Stimulated activated naive CD4-positive, alpha-beta T cell (primary cell): Measurements from ENCODE around the gene FANCI.

Experiments
- DNase-seq, 6 experiments: peaks; one replicate each; lab custom pipeline; 2025; lab: John Stamatoyannopoulos, UW

The FANCI gene

DNA sequence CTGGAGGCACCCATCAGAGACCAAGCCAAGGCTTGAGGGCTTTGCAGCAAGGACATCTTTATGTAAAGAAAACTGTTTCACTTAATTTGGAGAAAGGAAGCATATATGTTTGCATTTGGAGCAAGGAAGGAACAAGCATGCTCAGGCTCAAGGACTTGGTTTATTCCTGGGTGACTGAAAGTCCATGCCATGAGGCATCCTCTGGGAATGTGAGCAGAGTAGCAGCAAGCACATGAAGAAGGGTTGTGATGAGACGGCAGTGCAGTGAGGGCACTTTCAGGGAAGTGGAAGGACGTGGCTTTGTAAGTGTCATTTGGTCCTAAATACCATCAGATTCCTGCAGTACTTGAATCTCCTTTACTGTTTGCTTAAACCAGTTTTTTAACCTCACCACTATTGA is 64.0 kb downstream of the FANCI start:
- no peak for DNase-seq

DNA sequence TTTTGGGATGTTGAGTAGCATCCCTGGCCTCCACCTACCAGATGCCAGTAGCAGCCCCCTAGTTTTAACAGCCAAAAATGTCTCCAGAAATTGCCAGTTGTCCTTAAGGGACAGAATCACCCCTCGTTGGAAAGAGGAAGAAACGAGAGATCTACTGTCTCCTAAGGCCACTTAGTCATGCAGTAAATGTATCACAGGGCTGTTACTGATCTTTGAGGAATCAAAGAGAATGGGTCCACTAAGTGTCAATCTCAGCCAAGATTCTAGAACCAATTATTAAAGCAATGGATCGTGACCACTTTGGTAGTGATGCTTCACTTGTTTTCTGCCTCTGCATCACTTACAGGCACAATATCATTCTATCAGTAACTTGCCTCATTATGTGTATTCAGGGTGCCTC is 64.5 kb downstream of the FANCI start:
- no peak for DNase-seq

DNA sequence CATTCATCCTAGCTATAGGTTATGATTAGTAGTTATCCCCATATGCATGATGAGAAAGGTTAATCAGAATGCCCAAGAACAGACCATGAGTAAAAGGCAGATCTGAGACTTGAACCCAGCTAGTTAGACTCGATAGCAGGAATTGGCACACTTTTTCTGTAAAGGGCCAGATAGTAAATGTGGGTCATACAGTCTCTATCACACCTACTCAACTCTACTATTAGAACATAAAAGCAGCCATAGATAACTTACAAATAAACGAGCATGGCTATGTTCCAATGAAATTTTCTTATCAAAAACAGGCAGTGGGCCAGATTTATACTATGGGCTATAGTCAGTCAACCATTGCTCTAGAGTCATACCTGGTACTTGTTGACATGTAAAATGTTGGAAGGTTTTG is 66.2 kb downstream of the FANCI start:
- DNase-seq, result no peak

DNA sequence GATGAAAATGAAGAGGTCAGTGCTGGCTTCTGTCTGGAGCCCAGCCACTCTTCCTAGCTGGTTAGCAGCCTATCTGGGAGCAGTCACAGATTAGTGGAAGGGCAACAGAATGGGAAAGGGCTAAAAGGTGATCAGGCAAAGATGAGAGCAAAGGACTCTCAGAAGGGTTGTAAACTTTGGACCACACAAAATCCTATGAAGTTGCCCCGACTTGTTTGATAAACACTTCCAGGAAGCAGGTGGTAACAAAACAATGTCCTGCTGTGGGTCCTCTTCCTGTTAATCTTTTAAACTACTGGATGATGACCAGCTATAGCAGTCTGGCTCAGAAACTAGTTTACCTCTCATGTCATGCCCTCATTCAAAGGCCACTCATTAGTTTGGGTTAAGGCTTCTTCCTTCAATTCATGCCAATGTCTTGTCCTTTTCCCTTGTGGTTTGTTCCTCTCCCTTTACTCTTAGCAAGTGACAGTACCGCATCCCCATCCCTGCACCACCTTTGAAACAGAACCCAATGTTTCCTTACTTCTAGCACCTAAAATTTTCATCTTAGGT is 71.7 kb downstream of the FANCI start:
- DNase-seq, result no peak

DNA sequence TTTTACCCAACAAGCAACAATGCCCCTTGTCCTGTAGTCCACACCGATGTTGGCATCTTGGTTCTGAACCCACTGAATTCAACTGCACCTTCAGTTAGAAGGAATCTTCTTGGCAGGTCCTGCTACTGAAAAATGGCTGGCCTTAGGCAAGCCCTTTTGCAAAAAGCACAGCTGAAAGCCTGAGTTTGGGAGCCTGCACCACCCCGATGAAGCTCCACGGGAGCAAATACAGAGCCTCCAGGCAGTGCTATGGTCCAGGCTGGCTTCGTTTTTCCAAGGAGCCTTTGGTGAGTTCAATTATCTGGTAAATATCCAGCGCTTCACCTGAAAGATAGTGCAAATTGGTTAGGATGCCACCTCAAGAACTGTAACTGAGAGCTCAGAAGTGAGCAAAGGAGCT is 72.7 kb downstream of the FANCI start:
- no peak for DNase-seq

DNA sequence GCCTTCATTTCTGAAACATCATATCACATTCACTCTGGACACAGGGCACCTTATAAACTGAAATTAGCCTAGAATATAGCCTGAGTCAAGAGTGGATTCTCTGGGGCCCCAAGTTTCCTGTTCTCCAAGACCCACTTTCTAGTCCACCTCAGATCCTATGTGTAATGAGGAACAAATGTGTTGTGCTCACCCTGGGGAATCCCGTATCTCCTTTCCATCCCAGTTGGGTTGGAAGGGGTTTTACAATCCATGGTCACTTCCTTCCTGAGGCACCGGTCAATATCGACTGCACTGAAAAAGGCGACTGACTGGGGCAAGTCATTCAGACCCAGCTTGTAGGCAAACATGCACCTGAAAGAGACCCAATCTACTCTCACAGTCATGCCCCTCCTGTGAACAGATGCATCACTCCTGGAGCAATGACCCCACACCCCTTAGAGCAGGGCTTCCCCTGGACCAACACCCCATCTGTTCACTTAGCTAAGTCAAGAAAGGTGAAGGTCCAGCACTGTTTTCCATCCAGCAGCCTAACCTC is 73.5 kb downstream of the FANCI start:
- DNase-seq, result no peak

DNA sequence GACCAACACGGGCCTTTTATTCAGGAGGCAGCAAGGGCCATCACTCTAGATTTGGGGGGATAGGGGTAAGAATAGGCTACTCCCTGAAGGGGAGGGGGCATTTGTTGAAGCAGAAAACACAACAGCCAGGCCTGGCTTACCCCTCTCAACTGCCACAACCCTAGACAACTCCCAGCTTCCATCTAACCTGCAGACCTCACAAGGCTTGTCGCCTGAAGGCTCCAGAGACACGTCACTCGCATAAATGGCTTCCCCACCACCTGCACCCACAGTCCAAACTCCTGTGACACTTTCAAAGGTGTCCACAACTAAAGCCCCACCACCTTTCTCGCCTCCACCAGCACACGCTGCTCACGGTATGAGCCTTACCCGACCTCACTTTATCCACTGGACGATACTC is 75.9 kb downstream of the FANCI start:
- no peak for DNase-seq

DNA sequence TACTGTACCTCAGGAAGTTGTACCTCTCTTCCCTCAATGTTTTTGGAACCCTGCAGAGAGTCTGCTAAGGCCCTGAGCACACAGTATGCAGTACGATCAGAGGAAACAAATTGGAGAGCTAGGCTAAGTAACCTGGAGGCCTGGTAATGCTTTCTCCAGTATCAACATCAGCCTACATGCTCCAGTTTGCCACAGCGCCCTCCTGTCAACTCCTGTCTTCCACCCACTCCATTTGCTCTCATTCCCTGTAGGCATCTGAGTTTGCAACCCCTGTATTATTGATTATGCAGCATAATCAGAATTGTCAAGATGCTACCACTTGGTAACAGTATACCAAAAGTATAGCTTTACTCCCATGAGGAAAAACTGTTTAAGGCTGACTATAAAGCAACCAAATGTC is 76.4 kb downstream of the FANCI start:
- no peak for DNase-seq

DNA sequence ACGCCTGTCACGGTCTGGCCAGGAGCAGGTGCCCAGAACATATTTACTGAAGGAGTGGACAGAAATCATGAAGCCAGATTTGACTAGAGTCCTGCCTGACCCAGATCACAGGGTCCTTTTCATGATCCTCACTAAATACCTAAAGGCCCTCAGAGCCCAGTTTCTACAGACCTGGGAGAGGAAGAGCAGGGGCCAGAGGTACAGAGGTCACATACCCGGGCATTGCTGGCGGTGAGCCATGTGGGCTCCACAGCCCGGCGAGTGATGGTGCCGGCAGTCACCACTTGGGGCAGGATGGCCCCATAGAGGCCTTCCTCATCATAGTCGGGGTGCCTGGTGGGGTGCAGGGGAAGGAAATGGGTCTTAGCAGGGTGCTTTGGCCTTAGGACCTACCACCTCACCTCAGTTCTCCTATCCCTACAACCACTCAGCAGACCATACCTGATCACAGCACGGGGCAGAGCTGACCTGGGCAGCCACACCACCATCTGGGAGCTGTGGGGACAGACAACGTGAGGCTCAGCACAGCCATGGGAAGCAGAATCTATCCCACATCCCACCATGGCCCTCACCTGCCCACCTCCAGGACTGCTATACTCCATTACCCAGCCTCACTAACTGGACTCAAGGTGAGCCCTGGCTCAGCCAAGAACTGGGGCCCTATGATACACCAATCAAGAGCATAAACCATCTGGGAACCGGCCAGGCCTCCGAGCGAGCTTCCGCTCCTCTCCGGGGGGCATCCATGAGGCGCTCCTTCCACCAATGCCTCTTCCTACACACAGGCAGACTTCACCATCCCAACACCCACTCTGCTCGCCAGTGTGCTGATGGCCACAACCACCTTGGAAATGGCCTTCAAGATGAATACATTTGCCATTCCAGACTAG is 78.0 kb downstream of the FANCI start:
- no peak for DNase-seq

DNA sequence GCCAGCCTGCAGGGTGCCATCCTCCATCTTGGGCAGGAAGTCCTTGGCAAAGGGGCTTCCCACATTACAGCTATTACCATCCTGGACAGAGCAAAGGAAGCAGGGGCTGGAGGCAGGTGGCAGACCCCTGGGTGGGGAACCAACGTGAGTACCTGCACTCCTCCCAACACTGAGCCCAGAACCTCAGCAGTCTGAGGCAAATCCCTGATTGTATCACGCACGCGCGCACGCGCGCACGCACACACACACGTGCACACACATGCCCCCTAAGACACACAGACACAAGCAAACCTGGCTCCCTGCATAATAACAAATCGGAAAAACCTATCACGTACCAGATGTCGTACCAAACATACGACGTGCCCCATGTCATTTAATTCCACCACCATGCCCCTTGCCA is 79.0 kb downstream of the FANCI start:
- DNase-seq, result no peak

DNA sequence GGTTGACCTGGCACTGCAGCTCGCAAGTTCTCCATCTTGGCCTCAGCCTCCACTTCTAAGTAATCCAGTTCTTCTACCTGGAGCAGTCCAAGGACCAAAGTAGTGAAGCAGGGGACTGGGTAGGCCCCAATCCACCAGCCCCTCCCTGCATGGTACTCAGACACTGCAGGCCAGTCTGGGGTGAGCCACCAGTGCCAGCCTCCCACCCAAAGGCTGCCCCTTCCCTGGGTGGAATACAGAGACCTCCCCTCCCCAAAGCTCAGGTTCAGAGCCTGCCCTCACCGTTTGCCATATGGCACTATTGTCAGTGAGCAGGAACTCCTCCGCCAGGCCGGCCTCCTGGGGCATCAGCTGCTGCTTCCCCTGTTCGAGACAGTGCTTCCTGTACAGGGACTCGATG is 80.0 kb downstream of the FANCI start:
- no peak for DNase-seq

DNA sequence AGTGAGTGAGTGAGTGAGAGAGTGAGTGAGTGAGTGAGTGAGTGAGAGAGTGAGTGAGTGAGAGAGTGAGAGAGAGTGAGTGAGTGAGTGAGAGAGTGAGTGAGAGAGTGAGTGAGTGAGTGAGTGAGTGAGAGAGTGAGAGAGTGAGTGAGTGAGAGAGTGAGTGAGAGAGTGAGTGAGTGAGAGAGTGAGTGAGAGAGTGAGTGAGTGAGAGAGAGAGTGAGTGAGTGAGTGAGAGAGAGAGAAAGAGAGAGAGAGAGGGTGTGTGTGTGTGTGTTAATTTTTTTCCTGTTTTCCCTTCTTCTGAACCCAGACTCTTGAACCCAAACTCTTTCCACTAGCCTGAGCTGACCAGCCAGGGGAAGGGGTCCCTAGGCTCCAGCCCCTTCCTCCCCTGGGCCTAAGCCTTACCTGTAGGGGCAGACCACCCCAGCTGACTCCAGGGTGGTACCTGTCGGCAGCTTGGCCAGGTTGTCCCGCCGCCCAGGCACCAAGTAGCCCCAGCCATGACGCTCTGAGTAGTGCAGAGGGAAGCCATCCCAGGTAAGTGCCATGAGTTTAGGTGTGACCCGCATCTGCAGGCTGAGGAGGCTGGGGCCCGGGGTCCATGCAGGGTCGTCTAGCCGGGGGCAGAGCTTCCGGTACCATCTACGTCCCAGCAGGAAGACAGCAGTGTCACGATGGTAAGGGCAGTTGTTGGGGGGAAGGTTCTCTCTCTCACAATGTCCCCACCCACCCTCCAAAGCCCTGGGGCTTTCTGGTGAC is 81.4 kb downstream of the FANCI start:
- no peak for DNase-seq

DNA sequence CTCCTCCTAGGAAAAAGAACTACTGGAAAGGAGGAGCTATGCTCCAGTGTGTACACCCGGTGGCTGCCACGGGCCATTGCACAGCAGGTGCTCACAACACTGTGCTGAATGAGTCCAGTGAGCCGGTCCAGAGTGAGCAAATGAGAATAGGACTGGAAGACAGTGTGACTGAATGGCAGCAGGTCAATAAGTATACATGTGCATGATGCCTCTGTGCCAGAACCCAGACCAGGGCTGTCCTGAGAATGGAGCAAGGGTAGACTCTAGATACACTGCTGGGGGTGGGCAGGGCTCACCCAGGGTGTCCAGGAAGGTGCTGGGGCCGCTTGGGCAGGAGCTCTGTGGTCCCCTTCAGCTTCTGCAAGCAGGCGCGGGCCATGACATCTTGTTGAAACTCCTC is 82.5 kb downstream of the FANCI start:
- DNase-seq, result no peak

DNA sequence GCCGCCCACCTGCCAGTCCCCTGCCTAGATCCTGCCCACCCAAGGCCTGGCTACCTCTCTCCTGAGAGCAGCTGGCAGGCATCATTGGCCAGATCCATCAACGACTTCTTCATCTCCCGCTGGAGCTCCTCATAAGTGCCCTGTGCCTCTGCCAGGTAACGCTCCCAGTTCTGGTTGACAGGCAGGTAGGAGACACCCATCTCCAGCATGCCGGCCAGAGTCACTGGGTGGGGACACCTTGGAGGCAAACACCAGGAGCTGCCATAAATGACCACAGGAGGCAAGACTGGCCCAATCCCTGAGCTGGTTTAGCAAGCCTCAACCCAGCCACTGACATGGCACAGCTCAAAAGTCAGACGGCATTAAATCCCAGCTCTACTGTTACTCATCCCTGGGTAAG is 83.3 kb downstream of the FANCI start:
- no peak for DNase-seq

DNA sequence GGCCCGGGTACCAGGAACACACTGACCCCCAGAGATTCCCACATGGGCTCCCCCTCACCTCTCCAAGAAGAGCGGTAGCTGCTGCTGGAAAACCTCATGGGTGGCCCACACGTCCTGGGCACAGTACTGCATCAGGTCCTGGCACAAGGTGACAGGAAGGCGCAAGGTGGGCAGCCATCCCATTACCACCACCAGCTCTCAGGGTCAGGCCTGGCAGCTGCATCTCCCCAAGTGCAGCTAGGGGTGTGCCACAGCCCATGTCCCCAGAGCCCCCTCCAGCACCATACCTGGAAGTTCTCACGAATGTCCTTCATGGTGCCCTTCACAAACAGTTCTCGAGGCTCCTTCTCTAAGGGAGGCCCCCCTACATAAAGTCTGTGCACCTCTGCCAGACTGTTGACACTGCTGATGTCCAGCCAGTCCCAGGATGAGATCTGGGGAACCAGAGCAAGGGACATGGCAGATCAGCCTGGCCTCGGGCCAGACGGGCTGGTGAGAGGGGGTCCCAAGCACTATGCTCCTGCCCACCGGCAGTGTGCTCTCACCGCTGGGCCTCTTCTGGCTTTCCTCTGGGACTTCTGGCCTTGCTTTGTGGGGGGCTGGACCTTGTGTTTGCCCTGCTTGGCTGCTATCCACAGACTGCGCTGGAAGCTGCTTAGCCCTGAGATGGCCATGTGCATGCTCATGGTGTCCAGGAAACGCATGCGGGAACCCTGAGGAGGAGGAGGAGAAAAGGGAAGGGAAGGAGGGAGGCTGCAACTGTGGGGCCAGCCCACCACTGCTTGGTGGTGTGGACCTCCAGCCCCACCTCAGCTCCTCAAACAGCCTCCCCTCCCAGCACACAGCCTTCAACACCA is 84.8 kb downstream of the FANCI start:
- no peak for DNase-seq

DNA sequence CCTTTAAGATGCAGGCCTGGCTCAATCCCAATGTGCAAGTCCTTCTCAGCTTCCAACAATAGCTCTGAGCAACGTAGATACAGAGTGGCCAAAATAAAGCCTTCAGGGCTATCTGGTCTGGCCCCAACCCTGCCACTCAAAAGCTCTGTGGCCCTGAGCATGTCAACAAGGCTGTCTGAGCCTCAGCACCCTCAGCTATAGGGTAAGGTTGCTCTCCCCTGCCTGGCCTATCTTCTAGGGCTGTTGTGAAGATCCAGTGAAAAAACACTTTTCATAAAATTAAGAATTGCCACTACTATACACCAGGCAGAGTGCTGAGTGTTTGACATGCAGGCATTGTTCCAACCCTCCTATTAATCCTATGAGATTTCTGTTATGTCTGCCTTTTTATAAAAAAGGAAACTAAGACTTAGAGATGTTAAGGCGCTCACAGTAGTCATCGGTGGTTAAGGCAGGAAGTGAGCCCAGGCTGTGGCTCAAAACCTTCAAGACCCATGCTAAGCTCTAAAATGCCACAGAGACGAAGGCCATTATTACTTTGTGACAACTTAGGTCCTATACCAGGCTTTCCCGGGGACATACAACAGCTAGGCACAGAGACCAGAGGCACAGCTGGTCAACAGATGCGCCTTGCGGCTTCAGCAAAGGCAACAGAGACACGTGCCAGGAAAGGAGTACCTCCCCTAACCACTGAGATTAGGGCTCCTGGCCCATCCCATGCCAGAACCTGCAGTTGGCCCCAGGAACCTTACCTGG is 85.7 kb downstream of the FANCI start:
- DNase-seq, result peak in 2 of 6 experiments; percentile 13 to 16

DNA sequence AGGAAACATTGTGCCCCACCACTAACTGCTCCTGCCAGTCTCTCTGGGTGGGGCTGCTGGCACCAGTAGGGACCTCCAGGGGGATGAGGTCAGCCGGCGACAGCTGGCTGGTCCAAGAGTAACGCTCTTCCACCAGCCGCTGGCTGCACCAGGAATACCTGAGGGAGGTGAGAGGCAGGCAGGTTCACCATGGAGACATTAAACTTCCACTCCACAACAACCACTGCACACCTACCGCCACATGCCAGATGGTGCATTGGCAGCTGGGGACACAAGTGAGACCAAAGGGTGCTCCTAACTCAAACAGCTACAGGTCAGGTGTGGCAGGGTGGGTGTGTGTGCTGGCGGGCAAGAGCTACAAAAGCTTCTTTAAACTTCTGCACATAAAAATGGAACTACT is 86.3 kb downstream of the FANCI start:
- no peak for DNase-seq

DNA sequence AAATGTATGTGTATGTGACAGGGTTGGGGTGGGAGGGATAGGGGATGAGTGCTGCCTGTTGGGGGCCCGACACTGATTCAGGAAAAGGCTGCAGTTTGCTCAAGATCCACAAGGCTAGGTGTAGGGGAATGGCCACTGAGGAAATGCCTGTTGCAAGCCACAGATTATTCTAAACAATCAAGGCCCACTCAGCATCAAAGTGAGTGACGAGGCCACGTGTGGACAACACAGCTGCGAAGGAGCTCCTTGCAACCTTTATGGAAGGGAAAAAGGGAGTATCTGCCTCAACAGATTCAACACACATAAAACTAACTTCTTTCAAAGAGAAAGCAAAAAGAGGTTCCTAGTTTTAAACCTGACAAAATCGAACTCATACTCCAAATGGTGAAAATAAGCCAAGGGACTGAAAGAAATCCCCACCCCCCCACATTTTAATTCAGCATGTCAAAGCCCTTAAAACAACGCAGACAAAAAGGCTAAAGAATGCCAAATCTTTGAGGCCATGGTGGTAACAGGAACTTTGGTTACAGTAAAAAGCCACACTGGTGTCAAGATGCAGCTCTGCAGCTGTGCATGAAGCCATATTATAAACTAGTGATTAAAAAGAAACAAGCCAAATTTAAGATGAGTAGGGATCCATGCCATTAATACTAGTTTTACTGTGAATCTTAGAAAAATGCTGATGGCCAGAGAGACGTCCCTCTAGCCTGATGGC is 87.3 kb downstream of the FANCI start:
- no peak for DNase-seq

DNA sequence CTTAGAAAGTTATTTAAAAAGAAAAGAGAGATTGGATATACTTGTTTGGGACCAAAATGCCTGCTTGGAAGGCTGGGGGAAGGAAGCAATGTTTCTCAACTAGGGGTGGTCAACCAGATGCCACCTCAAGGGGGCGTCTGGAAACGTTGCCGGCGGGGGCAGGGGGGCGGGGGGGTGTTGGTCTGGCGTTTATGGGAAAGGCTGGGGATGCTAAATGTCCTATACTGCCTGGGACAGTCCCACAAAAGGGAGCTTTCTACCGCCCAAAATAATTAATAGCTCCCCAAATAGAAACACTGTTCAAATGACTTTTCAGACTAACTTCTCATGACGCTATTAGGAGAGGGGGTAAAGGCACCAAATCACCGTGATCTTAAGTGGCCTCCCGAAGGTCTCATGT is 88.7 kb downstream of the FANCI start:
- peak in 1 of 6 experiments; percentile 6 for DNase-seq
